SKM-1 treated with dmso at 0.1 percent for 144 hours (cell line): ENCODE results near the gene SRRM3.
"Not testable (repeated sequence)": the region's sequence is repeated elsewhere in the genome, so short reads cannot be mapped to it uniquely, and the experiment has no call there.

ENCODE experiments used
- DNase-seq: peaks from one replicate; lab custom pipeline; 2025; ENCODE audit not compliant: unreplicated experiment; lab: John Stamatoyannopoulos, UW

SRRM3 gene

DNA sequence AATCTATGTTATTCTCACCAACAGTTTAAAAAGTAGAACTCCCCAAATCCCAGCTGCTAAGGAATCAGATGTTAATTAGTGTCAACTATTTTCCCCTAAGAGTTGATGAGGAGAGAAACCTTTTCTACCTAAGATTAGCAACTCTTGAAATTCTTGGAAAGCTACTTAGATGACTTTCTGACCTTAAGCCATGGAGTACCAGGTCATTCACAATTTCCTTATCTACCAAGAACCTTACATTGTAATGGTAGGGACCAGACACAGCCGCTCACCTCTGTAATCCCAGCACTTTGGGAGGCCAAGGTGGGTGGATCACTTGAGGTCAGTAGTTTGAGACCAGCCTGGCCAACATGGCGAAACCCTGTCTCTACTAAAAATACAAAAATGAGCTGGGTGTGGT is 133.7 kb downstream of the SRRM3 start:
- DNase-seq, result not testable (repeated sequence)

DNA sequence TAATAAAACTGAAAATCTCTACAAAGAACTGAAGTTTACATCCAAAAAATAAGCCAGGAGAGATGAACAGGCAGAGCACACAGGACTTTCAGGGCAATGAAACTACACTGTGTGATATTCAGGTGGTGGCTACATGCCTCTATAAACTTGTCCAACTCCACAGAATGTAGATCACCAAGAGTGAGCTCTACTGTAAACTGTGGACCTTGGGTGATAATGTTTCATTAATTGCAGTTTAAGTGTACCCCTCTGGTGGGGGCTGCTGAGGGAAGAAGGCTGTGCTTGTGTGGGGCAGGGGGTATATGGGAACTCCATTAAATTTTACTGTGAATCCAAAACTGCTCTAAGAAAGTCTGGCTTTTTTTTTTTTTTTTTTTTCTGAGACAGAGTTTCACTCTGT is 134.4 kb downstream of the SRRM3 start:
- no peak for DNase-seq
